COLO668 (cell line): ENCODE results near the gene NACC2.

Experiments used
- DNase-seq: peaks from one replicate; lab custom pipeline; 2025; ENCODE audit not compliant: unreplicated experiment; lab: John Stamatoyannopoulos, UW

NACC2 gene

GRCh38 chr9:136002881-136003280 lies 92.2 kb downstream of the NACC2 start:
- DNase-seq = no peak

- DNase-seq = no peak
These were observed 92.9 kb downstream of the NACC2 start for GRCh38 chr9:136002215-136002614.

GRCh38 chr9:136001231-136001630 lies 93.9 kb downstream of the NACC2 start:
- no peak for DNase-seq

- no peak for DNase-seq
These were observed 96.5 kb downstream of the NACC2 start for GRCh38 chr9:135998410-135999071.

- DNase-seq = no peak
These were observed 97.1 kb downstream of the NACC2 start for GRCh38 chr9:135998016-135998380.

GRCh38 chr9:135997090-135998015 lies 97.7 kb downstream of the NACC2 start:
- peak; percentile 3 for DNase-seq

GRCh38 chr9:135995816-135996215 lies 99.3 kb downstream of the NACC2 start:
- no peak for DNase-seq

- no peak for DNase-seq
These were observed 100.4 kb downstream of the NACC2 start for GRCh38 chr9:135994501-135995192.

GRCh38 chr9:135993765-135994500 lies 101.2 kb downstream of the NACC2 start:
- DNase-seq = no peak

- no peak for DNase-seq
These were observed 101.7 kb downstream of the NACC2 start for GRCh38 chr9:135993409-135993742.

- peak; percentile 80 for DNase-seq
These were observed 102.3 kb downstream of the NACC2 start for GRCh38 chr9:135992486-135993408.

- DNase-seq = no peak
These were observed 103.3 kb downstream of the NACC2 start for GRCh38 chr9:135991771-135992170.

GRCh38 chr9:135990468-135991429 lies 104.3 kb downstream of the NACC2 start:
- DNase-seq = peak; percentile 54

- DNase-seq = peak; percentile 72
These were observed 105.2 kb downstream of the NACC2 start for GRCh38 chr9:135989722-135990467.

GRCh38 chr9:135989157-135989556 lies 105.9 kb downstream of the NACC2 start:
- no peak for DNase-seq

GRCh38 chr9:135988493-135988892 lies 106.6 kb downstream of the NACC2 start:
- DNase-seq = no peak

- DNase-seq = no peak
These were observed 107.2 kb downstream of the NACC2 start for GRCh38 chr9:135987838-135988404.

- no peak for DNase-seq
These were observed 108.5 kb downstream of the NACC2 start for GRCh38 chr9:135986605-135987004.
